ENCODE measurements around the gene DUSP10. TPM values are rescaled to one million over a fixed set of nuclear protein-coding genes. Genes with fewer than 3 reads are reported as not detected.

The DUSP10 gene
- total RNA-seq, 3 donors from 2014 or later, result 15.5 to 33.2 (median 28.2) TPM

DNA sequence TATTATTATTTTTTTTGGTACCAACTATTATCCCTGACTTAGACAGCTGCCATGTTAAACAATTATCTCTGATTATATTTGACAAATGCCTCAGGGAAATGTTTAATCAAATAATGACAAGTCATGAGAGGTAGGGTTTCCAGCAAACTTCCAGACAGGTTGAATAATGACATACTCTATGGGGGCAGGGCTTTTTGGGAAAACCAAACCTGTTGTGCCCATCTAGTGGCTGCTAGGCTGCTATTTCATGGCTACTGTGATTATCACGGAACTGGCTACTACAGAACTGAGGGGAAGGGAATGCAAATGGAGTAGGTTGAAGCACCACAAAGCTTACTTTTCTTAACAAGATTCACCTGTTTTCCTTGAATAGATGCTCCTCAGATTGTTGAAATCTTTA is 77.6 kb downstream of the DUSP10 start:
- Histone ChIP-seq H3K27ac (no peak overlapping the region), H3K9me3 (no peaks in the 10 kb centered on the region), H3K4me1 (no peaks in the 10 kb centered on the region), H3K4me3 (no peak overlapping the region), H3K36me3 (no peaks in the 10 kb centered on the region), H3K27me3 (no peaks in the 10 kb centered on the region)
- DNase-seq (ENCODE audit: low spot score in 2 of 2), result no peak
- no peak for TF ChIP-seq CTCF (IDR thresholded peaks at IDR 0.05)
- no peak for TF ChIP-seq POLR2A (IDR thresholded peaks at IDR 0.05)
- TF ChIP-seq POLR2AphosphoS5 (IDR thresholded peaks at IDR 0.05), result no peak
- intact Hi-C loops (cut with DNase I; ENCODE audit: low total_unique reads), result no loop called here

DNA sequence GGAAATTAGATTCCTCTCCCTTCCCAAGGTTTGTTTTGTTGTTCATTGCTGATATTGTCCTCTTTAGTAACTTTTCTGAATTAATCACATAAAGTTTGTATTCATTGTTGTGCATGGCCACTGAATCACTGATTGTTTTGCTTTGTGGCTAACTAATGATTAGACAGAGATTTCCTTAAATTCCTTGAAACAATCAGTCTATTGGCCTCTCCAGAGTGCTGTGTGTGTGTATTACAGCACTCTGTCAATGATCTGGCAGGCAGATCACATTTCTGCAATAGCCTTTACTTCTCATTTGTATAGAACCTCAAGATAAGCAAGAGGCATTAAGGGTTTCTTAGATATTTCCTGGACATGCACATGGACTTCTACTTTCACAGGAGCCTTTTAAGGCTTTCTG is 78.6 kb downstream of the DUSP10 start:
- intact Hi-C loops (cut with DNase I; ENCODE audit: low total_unique reads), result no loop called here
- Histone ChIP-seq H3K4me3 (no peak overlapping the region), H3K9me3 (no peaks in the 10 kb centered on the region), H3K36me3 (no peaks in the 10 kb centered on the region), H3K27me3 (no peaks in the 10 kb centered on the region), H3K4me1 (no peaks in the 10 kb centered on the region), H3K27ac (no peak overlapping the region)
- TF ChIP-seq POLR2A (IDR thresholded peaks at IDR 0.05) (no peak), POLR2AphosphoS5 (IDR thresholded peaks at IDR 0.05) (no peak), CTCF (IDR thresholded peaks at IDR 0.05) (no peak)
- DNase-seq (ENCODE audit: low spot score in 2 of 2), result no peak

DNA sequence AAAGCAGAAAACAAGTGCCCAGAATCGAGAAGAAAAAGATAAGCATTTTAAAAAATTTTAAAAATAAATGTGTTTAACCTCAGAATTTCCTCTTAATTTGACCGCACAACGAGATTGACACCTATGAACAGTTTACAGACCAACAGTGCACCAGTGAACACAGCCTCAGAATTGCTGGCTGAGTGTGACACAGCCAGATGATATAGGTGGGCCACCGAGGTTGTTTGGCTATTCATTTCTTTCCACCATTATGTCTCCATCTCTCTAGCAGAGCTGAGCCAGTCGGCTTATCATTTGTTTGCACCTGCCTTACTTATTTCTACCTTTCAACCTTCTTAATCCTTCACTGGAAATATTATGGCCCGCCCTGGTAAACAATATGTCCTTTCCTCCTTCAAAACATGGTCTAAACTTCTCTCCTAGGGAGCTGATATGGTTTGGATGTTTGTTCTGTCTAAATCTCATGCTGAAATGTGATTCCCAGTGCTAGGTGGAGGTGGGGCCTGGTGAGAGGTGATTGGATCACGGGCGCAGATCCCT is 86.1 kb downstream of the DUSP10 start:
- Histone ChIP-seq H3K4me3 (no peak overlapping the region), H3K27ac (no peak overlapping the region), H3K36me3 (no peaks in the 10 kb centered on the region), H3K9me3 (no peaks in the 10 kb centered on the region), H3K27me3 (no peaks in the 10 kb centered on the region), H3K4me1 (no peaks in the 10 kb centered on the region)
- intact Hi-C loops (cut with DNase I; ENCODE audit: low total_unique reads), result no loop called here
- DNase-seq (ENCODE audit: low spot score in 2 of 2), result no peak
- TF ChIP-seq POLR2A (IDR thresholded peaks at IDR 0.05), result no peak
- no peak for TF ChIP-seq POLR2AphosphoS5 (IDR thresholded peaks at IDR 0.05)
- TF ChIP-seq CTCF (IDR thresholded peaks at IDR 0.05), result no peak
